IPS-18c (cell line): Measurements from ENCODE around the gene BCAP29.
"Not testable (repeated sequence)": the region's sequence is repeated elsewhere in the genome, so short reads cannot be mapped to it uniquely, and the experiment has no call there.

Source experiments
- H3K4me3 ChIP-seq: 2 replicates; pipeline ENCODE4 v1.7.0; 2013; ENCODE audit warnings: low read depth, mild to moderate bottlenecking, low read length, moderate library complexity; ENCODE audit not compliant: insufficient read depth
- H3K9me3 ChIP-seq: one replicate; pipeline ENCODE4 v1.6.1; 2013; ENCODE audit warnings: mild to moderate bottlenecking, low read length, moderate library complexity; ENCODE audit not compliant: control insufficient read depth, insufficient read depth

Gene BCAP29

DNA sequence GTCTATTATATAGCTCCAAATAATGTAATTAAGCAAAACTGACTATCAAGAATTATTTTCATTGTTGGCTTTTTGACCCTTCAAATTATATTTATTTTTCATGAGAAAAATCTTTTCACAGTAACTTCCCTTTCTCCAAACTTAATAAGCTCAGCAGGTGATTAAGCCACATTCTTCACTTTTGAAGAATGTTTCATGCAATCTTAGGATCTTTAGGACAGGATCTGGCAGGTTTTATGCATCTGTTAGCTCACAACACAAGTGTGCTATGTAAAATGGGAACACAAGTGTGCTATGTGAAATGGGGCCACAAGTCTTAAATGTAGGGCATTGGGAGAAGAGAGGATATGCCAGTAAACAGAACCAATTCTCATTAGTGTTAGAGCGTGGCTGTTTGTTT lies 26.3 kb downstream of the BCAP29 start:
- H3K9me3 ChIP-seq, result no peaks in the 10 kb centered on the region
- H3K4me3 ChIP-seq, result no peak overlapping the region

DNA sequence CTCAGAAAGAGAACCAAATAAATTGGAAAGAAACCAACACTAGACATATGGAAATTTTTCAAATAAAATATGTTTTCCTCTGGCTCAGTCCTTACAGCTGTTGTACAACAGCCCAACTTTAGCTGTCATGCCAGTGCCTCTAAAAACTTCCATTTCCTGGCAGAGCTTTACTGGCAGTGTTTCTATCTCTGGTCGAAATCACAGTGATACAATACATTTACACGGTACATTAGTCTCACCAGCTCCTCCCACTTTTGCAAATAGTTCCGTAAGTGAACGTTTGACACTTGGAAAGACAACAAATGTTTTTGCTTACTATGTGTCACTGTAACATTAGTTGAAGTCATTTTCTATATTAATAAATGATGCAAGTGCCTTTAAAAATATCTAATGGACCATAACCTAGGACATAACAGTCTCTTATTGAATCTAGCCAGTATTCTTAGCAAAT lies 29.8 kb downstream of the BCAP29 start:
- H3K9me3 ChIP-seq, result no peaks in the 10 kb centered on the region
- no peak overlapping the region for H3K4me3 ChIP-seq

DNA sequence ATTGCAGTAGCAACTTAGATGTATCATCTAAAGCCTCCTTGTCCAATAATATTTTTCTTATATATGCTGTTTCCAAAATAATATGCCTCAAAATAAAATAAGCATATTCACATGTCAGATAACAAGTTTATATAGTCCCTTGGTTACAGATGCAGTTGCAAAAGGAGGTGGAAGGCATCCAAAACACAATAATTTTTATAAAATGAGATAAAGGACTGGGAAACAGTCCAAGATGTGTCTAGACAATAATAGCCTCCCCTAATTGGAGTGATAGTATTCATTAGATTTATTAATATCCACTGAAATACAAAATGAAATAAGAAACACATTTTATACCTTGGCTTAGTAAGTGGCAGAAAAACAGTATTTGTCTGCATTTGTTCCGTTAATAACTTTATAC lies 30.3 kb downstream of the BCAP29 start:
- no peaks in the 10 kb centered on the region for H3K9me3 ChIP-seq
- no peak overlapping the region for H3K4me3 ChIP-seq

DNA sequence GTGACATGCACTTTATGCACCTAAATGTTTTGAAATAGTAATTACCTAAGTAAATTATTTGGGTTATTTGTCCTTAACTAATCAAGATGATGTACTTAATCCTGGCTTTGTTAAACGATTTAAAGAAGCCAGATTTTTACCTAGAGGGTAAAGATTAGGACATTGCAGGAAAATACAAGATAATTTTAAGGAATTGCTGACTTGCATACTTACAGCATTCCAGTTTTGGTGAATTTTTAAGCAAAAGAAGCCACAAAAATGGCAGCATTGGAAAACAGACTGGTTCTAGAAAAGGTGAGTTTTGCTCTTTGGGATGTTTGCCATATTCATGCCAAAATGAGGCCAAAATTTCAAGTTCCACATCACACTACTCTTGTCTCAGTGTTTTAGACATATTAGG lies 33.4 kb downstream of the BCAP29 start:
- Histone ChIP-seq H3K4me3 (no peak overlapping the region), H3K9me3 (no peaks in the 10 kb centered on the region)

DNA sequence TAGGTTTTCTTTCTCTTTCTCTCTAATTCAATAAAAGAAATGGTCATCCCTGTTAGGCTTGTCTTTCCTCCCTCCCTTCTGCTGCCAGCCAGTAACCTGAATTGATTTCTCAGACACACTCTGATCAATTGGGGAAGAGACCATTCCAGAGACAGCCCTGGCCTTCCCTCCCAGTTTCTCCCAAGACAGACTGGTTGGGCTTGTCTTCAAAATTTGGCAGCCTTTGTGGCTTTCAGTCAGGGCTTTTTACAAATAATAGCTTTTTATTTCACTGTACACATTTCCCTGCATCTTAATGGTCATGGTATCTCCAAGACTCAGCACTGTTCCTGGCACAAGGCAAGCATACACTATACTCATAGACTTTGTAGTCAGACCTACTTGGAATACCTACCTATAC lies 33.9 kb downstream of the BCAP29 start:
- H3K9me3 ChIP-seq, result no peaks in the 10 kb centered on the region

DNA sequence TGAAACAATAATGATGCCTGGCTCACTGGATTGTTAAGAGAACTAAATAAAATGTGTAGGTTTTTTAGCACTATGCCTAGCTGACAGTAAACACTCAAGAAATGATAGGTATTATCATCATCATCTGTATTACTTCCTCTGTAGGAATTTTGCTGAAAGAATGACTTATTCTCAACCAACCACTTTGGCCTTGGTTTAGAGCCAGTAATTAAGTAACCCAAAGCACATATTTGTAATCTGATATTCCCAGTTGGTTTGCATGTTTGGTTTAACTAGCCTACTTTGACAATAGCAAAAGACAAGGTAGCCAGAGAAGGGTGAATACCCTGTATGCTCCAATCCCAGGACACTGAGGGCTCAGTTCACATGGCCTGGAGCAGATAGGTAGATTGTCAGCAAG lies 34.4 kb downstream of the BCAP29 start:
- Histone ChIP-seq H3K9me3 (no peaks in the 10 kb centered on the region), H3K4me3 (no peak overlapping the region)

More for the DNA sequence above, 33.9 kb downstream of the BCAP29 start:
- H3K4me3 ChIP-seq, result no peak overlapping the region

DNA sequence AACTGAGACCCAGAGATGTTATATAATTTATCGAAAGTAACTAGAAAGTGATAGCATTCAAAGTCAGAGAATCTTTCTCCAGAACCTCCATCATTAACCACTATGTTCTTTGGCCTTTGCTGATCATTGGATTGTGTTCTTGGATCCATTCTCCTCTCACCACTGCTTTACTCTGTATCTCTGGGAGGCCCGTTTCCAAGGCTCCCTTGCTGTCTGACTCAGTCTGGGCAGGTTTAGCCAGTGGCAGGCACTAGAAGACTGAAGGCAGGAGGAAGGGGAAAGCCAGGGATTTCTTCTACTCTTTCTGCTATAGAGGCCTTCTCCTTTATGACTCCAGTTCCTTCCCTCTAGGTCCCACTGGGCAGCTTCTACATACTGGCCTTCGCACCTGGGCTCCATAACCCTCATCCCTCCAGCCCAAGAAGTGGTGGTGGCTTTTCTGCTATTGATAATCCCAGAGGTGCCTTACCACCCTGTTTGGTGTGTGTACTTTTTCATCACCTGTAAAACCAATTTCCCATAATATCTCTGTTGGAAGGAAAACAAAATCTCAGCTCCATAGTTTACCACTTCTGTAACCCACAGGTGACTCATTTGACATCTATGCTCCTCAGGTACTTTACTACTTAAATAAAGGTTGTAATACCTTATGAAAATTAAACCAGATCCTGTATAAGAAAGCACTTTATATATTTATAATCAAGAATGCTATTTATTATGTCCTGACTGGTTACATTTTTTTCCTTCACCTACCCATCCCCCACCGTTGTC lies 36.0 kb downstream of the BCAP29 start:
- no peaks in the 10 kb centered on the region for H3K9me3 ChIP-seq
- H3K4me3 ChIP-seq, result no peak overlapping the region

DNA sequence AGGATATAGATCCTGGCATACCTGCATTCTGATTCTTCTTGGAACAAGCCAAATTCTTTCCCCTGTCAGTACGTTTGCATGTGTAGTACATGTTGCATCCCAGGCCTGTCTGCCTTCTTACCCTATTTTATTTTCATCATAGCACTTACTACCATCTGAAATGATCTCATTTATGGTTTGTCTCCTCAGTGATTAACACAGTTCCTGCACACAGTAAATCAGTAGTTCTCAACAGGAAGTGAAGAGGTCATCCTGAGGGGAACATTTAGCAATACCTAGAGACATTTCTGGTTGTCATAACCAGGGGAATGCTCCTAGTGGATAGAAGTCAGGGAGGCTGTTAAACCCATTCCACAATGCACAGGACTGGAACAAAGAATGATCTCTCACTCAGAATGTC lies 42.4 kb downstream of the BCAP29 start:
- H3K4me3 ChIP-seq, result no peak overlapping the region

DNA sequence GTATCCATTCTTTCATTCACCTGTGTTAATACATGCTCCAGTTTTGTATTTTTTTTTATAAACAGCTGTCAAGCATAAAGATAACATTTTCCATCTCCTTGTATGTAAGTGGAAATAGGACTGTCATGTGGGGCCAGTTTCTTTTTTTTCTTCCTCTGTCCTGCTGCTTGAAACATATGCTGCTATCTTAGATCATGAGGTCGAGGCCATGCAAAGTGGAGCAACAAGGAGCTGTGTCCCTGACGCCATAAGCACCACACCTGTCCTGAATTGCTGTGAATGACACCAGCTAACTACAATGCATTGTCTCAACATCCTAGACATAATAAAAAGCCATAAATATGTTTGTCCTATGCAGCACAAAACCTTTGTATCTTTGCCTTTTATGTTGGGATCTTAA lies 42.8 kb downstream of the BCAP29 start:
- H3K4me3 ChIP-seq, result no peak overlapping the region
- no peaks in the 10 kb centered on the region for H3K9me3 ChIP-seq

More for the DNA sequence above, 42.4 kb downstream of the BCAP29 start:
- H3K9me3 ChIP-seq, result no peaks in the 10 kb centered on the region

DNA sequence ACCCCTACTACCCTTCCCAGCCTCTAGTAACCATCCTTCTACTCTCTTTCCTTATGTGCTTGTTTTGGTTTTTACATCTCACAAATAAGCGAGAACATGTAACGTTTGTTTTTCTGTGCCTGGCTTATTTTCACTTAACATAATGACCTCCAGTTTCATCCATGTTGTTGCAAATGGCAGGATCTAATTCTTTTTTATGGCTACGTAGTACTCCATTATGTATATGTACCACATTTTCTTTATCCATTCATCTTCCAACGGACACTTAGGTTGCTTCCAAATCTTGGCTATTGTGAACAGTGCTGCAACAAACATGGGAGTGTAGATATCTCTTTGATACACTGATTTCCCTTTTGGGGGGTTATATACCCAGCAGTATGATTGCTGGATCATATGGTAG lies 47.0 kb downstream of the BCAP29 start:
- no peaks in the 10 kb centered on the region for H3K9me3 ChIP-seq
- no peak overlapping the region for H3K4me3 ChIP-seq

DNA sequence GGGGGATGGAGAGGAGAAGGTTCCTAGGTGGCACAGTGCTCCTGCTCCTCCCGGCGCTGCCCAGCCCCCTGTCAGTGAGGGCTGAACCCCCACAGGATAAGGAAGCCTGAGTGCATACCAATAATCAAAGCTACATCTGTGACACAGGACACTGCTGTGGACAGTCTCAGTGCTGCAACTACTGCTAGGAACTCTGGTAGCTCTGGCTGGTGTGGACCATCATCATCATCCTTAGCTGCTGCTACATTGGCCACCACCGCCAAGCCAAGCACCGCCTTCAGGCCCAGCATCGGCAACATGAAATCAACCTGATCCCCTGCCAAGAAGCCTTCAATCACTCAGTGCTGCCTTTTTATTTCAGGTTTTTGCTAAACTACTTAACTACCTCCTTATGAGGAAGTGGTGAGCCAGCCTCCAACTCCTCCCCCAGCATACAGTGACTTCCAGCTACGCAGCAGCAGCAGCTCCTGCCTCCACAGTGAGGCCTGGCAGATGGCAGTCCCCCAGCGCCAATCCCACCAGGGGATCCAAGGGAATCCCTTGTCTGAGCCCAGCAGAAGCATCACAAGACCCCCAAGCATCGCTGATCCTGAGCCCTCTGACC lies 48.5 kb downstream of the BCAP29 start:
- Histone ChIP-seq H3K4me3 (no peak overlapping the region), H3K9me3 (no peaks in the 10 kb centered on the region)

DNA sequence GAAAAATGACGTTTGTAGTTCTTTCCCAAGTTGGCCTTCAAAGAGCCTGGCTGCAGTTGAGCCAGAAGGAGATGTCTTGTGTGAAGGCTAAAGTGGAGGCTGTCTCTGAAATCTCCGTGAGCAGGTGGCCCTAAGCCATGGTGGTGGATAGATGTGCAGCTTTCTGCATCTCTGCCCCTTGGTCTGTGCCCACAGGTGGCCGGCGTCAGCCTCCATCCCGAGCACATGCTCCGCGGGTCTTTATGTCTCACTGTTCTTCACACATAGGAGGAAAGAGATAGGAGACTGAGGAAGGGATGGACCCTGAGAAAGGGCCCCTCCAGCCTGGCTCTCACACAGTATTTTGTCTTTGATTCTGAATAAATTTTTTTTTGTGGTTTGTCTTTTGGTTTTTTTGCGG lies 50.3 kb downstream of the BCAP29 start:
- no peak overlapping the region for H3K4me3 ChIP-seq
- H3K9me3 ChIP-seq, result no peaks in the 10 kb centered on the region

DNA sequence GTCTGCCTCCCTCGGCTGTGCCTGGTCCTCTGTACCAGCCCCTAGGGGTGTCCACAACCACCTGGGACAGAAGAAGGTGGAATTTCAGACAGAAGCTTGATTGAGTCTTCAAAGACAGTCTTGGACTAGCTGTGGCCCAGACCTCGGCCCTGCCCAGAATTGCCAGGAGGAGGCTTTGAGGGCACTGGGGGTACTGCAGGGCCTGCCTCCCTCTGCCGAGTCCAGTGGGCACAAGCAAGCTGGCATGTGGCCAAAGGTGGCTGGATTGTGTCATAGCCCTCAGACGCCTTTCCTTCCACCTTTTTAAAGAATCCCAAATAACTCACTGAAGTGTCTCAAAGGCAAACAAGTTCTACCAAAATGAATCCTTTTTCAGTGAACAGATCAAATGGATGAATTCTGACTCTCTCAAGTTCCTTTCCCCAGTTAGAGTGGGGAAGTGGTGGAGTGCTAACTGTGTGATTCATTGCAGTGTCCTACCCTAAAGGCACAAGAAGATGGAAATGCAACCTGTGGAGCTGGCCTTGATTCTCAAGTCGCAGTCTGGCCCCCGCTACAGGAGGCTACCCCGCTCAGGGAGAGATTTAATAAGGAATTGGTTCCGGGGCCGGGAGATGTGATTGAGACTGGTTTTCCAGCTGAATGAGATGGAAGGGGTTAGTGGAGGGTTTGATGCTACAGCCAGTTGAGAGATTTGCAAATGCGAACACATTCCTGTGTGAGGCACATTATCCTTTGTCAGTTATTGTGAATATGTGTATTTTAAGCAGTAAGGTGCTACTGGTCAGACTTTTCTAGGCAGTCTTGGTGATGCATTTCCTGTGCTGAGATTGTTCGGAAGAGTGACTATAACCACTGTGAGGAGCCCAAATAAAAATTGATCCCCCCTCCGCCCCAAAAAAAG lies 51.8 kb downstream of the BCAP29 start:
- H3K4me3 ChIP-seq, result no peak overlapping the region
- no peaks in the 10 kb centered on the region for H3K9me3 ChIP-seq

DNA sequence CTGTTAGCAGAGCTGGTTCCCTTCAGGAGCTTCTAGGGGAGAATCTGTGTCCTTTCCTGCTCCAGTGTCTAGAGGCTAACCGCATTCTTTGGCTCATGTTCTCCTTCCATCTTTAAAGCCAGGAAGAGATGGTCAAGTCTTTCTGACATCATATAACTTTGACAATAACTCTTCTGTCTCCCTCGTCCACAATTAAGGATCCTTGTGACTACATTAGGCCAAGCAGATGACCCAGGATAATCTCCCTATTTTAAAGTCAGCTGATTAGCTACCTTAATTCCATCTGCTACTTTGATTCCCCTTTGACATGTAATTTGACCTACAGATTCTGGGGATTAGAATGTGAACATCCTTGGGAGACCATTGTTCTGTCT lies 52.4 kb downstream of the BCAP29 start:
- Histone ChIP-seq H3K9me3 (no peaks in the 10 kb centered on the region), H3K4me3 (no peak overlapping the region)

DNA sequence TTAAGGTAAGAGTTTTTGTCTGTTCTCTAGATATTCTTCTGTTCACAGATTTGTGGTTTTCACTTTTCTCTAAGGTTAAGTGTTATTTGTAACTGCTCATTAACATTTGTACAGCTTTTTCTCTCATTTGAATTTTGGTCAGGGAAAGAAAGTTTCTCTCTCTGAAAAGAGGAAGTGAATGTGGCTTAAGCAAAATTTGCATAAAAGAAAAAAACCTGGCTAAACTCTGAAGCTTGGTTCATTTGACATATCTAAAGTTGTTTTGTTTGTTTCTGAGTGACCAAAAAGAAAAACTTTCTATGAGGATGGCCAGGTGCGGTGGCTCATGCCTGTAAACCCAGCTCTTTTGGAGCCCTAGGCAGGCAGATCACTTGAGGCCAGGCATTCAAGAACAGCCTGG lies 58.5 kb downstream of the BCAP29 start:
- H3K9me3 ChIP-seq, result no peaks in the 10 kb centered on the region

DNA sequence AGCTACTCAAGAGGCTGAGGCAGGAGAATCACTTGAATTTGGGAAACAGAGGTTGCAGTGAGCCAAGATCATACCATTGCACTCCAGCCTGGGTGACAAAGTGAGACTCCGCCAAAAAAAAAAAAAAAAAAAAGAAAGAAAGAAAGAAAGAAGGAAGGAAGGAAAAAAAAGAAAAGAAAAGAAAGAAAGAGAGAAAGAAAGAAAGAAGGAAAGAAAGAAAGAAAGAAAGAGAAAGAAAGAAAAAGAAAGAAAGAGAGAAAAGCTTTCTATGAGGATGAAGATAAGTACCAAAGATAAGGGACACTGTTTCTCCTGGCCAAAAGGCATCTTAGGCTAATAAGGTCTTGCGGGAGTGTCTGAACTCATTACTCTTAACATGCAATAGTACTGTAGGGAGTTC lies 59.0 kb downstream of the BCAP29 start:
- H3K9me3 ChIP-seq, H3K4me3 ChIP-seq: not testable (repeated sequence)

More for the DNA sequence above, 58.5 kb downstream of the BCAP29 start:
- H3K4me3 ChIP-seq, result no peak overlapping the region

DNA sequence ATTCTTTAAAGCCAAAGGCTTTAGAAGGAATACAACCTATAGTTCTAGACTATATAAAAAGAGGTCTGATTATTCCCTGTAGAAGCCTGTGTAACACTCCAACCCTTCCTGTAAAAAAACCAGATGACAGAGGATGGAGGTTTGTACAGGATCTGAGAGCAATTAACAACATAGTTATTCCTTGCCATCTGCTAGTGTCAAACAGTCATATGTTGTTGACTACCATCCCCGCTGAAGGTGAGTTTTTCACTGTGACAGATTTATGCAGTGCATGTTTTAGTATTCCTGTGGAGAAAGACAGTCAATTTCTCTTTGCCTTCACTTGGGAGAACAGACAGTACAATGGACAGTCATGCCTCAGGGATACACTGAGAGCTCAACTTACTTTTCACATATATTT lies 61.6 kb downstream of the BCAP29 start:
- Histone ChIP-seq H3K9me3 (no peaks in the 10 kb centered on the region), H3K4me3 (no peak overlapping the region)

DNA sequence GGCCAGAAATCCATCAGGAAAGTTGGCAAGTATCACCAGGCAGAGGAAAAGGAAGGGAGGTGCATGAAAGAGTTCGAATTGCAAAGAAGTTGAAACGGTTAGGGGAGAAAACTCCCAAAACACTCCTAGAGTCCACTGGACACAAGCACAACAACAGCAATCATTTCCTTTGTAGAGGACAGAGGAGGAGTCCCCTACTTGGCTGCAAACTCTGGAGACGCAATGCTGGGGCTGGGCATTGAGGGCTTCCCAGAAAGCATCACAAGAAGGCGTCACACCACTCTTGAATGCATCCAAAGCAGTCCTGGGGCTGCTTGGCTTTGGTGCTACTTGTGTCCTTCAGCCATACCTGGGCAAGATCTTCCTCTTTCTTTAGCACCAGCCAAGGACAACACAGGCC lies 62.5 kb downstream of the BCAP29 start:
- Histone ChIP-seq H3K9me3 (no peaks in the 10 kb centered on the region), H3K4me3 (no peak overlapping the region)
